GM23338 (cell line): ENCODE results near the gene PVALEF. TPM values are rescaled to one million over a fixed set of nuclear protein-coding genes. Genes with fewer than 3 reads are reported as not detected.

ENCODE experiments used
- ATAC-seq: fragments of 200-7000 bp; cut with Tn5 transposase; 3 replicates; pipeline ENCODE4 v1.9.1; 2020
- DNase-seq: peaks from one replicate; pipeline ENCODE4 v3.0.0-alpha.2; 2015; ENCODE audit warnings: low spot score
- H2AFZ ChIP-seq: fragments of 200-600 bp; sonication (generic); 2 replicates; pipeline ENCODE4 v1.8.0; 2016; ENCODE audit warnings: antibody characterized with exemption, mild to moderate bottlenecking, moderate library complexity
- H3F3A ChIP-seq: fragments of 200-600 bp; sonication (generic); replicated peaks from 2 replicates; pipeline ENCODE4 v1.8.0; 2017; ENCODE audit warnings: antibody characterized with exemption, mixed run types, low read depth
- H3K27ac ChIP-seq: fragments of 200-600 bp; sonication (generic); 2 replicates; pipeline ENCODE4 v1.6.1; 2016; ENCODE audit warnings: low read depth
- H3K27me3 ChIP-seq: fragments of 200-600 bp; sonication (generic); 2 replicates; pipeline ENCODE4 v1.8.0; 2016; ENCODE audit warnings: mild to moderate bottlenecking, mixed run types, moderate library complexity; ENCODE audit not compliant: insufficient read depth
- H3K36me3 ChIP-seq: fragments of 200-600 bp; sonication (generic); 2 replicates; pipeline ENCODE4 v1.8.0; 2016; ENCODE audit warnings: mild to moderate bottlenecking; ENCODE audit not compliant: insufficient read depth
- H3K4me1 ChIP-seq: fragments of 200-600 bp; sonication (generic); 2 replicates; pipeline ENCODE4 v1.8.0; 2016; ENCODE audit warnings: mild to moderate bottlenecking, moderate library complexity; ENCODE audit not compliant: insufficient read depth
- H3K4me2 ChIP-seq: fragments of 200-600 bp; sonication (generic); 2 replicates; pipeline ENCODE4 v1.7.1; 2017; ENCODE audit warnings: mixed run types
- H3K4me3 ChIP-seq: fragments of 200-600 bp; sonication (generic); 2 replicates; pipeline ENCODE4 v1.6.1; 2016; ENCODE audit warnings: mixed run types
- H3K79me2 ChIP-seq: fragments of 200-600 bp; sonication (generic); replicated peaks from 2 replicates; pipeline ENCODE4 v1.8.0; 2017; ENCODE audit warnings: mild to moderate bottlenecking; ENCODE audit not compliant: insufficient read depth
- H3K9me2 ChIP-seq: fragments of 200-600 bp; sonication (generic); 2 replicates; pipeline ENCODE4 v1.8.0; 2017; ENCODE audit not compliant: insufficient read depth
- H4K20me1 ChIP-seq: fragments of 200-600 bp; sonication (generic); replicated peaks from 2 replicates; pipeline ENCODE4 v1.8.0; 2017; ENCODE audit warnings: mild to moderate bottlenecking; ENCODE audit not compliant: insufficient read depth
- H3K27ac Mint-ChIP-seq: 2 replicates; pipeline ENCODE4 v1.8.0; 2020; ENCODE audit warnings: inconsistent platforms, mild to moderate bottlenecking, moderate library complexity, mixed read lengths
- H3K27me3 Mint-ChIP-seq: 3 replicates; pipeline ENCODE4 v1.8.0; 2022; ENCODE audit warnings: low read depth, mild to moderate bottlenecking, moderate library complexity, mixed read lengths, inconsistent platforms; ENCODE audit not compliant: insufficient read depth, poor library complexity
- H3K36me3 Mint-ChIP-seq: 3 replicates; pipeline ENCODE4 v1.8.0; 2021; ENCODE audit warnings: low read depth, mild to moderate bottlenecking, inconsistent platforms, moderate library complexity, mixed read lengths
- H3K4me1 Mint-ChIP-seq: 3 replicates; pipeline ENCODE4 v1.8.0; 2020; ENCODE audit warnings: mild to moderate bottlenecking, inconsistent platforms, mixed read lengths
- H3K4me3 Mint-ChIP-seq: 3 replicates; pipeline ENCODE4 v1.8.0; 2021; ENCODE audit warnings: moderate library complexity, mild to moderate bottlenecking, inconsistent platforms, mixed read lengths
- H3K9me3 Mint-ChIP-seq: 3 replicates; pipeline ENCODE4 v1.8.0; 2020; ENCODE audit warnings: moderate library complexity, mild to moderate bottlenecking, inconsistent platforms, mixed read lengths
- CREB1 ChIP-seq: fragments of 250-450 bp; sonication (Bioruptor Pico); IDR thresholded peaks from 2 replicates; pipeline ENCODE4 v1.5.0; 2020; ENCODE audit warnings: low read depth, mild to moderate bottlenecking, moderate library complexity
- CTCF ChIP-seq, 2 experiments: fragments of 200-600 bp in 1 of 2; sonication (generic) in 1 of 2; conservative IDR thresholded peaks; 2 replicates each; pipeline versions ENCODE4 v1.5.1 to v1.6.1; 2016 to 2017; ENCODE audit warnings: antibody characterized with exemption in 2 of 2, low read depth in 2 of 2, mild to moderate bottlenecking in 2 of 2, moderate library complexity in 1 of 2
- EZH2 ChIP-seq: fragments of 200-600 bp; sonication (generic); IDR thresholded peaks from one replicate; pipeline ENCODE4 v1.8.0; 2017; ENCODE audit warnings: antibody characterized with exemption, mild to moderate bottlenecking, low read depth; ENCODE audit not compliant: unreplicated experiment
- EZH2phosphoT487 ChIP-seq: fragments of 200-600 bp; sonication (generic); IDR thresholded peaks from one replicate; pipeline ENCODE4 v1.8.1; 2018; ENCODE audit warnings: antibody characterized with exemption; ENCODE audit not compliant: unreplicated experiment
- JUNB ChIP-seq: IDR thresholded peaks from one replicate; pipeline ENCODE4 v1.6.1; 2016; ENCODE audit warnings: antibody characterized with exemption; ENCODE audit not compliant: unreplicated experiment
- NANOG ChIP-seq: IDR thresholded peaks from 2 replicates; pipeline ENCODE4 v1.6.1; 2016; ENCODE audit warnings: antibody characterized with exemption, borderline replicate concordance
- POLR2AphosphoS5 ChIP-seq: IDR thresholded peaks from 2 replicates; pipeline ENCODE4 v1.6.1; 2016; ENCODE audit warnings: antibody characterized with exemption, low read depth
- STAT1 ChIP-seq: IDR thresholded peaks from one replicate; pipeline ENCODE4 v1.6.1; 2016; ENCODE audit warnings: antibody characterized with exemption; ENCODE audit not compliant: unreplicated experiment
- ZNF114 ChIP-seq: fragments of 250-450 bp; sonication (Bioruptor Pico); IDR thresholded peaks from 2 replicates; pipeline ENCODE4 v1.5.0; 2020; ENCODE audit warnings: mild to moderate bottlenecking, moderate library complexity
- ZNF331 ChIP-seq: fragments of 250-450 bp; sonication (Bioruptor Pico); IDR thresholded peaks from 2 replicates; pipeline ENCODE4 v1.5.0; 2020; ENCODE audit warnings: low read depth, mild to moderate bottlenecking, moderate library complexity
- ZNF462 ChIP-seq: fragments of 250-450 bp; sonication (Bioruptor Pico); IDR thresholded peaks from 2 replicates; pipeline ENCODE4 v1.5.0; 2020; ENCODE audit warnings: mild to moderate bottlenecking, moderate library complexity
- polyA plus RNA-seq: library from polyadenylated mRNA; unstranded; fragments of >200 nt; fragmentation: Nextera tagmentation; extraction: Ambion mirVana; gene quantifications from 2 replicates; pipeline ENCODE4 v1.2.1, GENCODE V29; 2016
- total RNA-seq: library from RNA; depleted of rRNA; stranded (reverse); fragments of >200 nt; shearing (Covaris generic); gene quantifications from 2 replicates; pipeline ENCODE4 v1.2.3, GENCODE V29; 2014
- TF ChIP-seq, protein P1 (sequence below): IDR thresholded peaks from 2 replicates; pipeline ENCODE4 v1.6.1; 2016; ENCODE audit warnings: antibody characterized with exemption
- TF ChIP-seq, protein P2 (sequence below): IDR thresholded peaks from one replicate; pipeline ENCODE4 v1.6.1; 2018; ENCODE audit warnings: antibody characterized with exemption; ENCODE audit not compliant: unreplicated experiment

PVALEF gene
- total and polyA plus RNA-seq, 2 experiments from 2014 or later, result not detected

- ATAC-seq (no peak), DNase-seq (no peak)
- H3K36me3 ChIP-seq, result no peaks in the 10 kb centered on the region
- Mint-ChIP-seq H3K4me3 (no peak overlapping the region), H3K9me3 (no peaks in the 10 kb centered on the region; the same call in 2 of the 3 replicates), H3K36me3 (no peaks in the 10 kb centered on the region; the same call in 2 of the 3 replicates), H3K4me1 (no peaks in the 10 kb centered on the region), H3K27me3 (peaks cover 5% of the 10 kb centered on the region), H3K27ac (no peak overlapping the region)
- no peak overlapping the region for H3K4me2 ChIP-seq
- H3F3A ChIP-seq, result no peaks in the 10 kb centered on the region; the same call in 1 of the 2 replicates
- peaks cover 19% of the 10 kb centered on the region for H3K79me2 ChIP-seq
- no peak overlapping the region for H3K4me3 ChIP-seq
- H3K4me1 ChIP-seq, result no peaks in the 10 kb centered on the region
- TF ChIP-seq STAT1 (no peak), CTCF (conservative IDR thresholded peaks at IDR 0.05; ENCODE audit: low read depth in 2 of 2) (no peak), NANOG (no peak), ZNF331 (no peak), CREB1 (CRISPR knock-in tag) (no peak), JUNB (no peak), EZH2phosphoT487 (no peak), ZNF114 (CRISPR knock-in tag) (no peak), POLR2AphosphoS5 (no peak), EZH2 (no peak), ZNF462 (no peak)
- TF ChIP-seq, protein P1, sequence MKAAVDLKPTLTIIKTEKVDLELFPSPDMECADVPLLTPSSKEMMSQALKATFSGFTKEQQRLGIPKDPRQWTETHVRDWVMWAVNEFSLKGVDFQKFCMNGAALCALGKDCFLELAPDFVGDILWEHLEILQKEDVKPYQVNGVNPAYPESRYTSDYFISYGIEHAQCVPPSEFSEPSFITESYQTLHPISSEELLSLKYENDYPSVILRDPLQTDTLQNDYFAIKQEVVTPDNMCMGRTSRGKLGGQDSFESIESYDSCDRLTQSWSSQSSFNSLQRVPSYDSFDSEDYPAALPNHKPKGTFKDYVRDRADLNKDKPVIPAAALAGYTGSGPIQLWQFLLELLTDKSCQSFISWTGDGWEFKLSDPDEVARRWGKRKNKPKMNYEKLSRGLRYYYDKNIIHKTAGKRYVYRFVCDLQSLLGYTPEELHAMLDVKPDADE, result no peak
- TF ChIP-seq, protein P2, sequence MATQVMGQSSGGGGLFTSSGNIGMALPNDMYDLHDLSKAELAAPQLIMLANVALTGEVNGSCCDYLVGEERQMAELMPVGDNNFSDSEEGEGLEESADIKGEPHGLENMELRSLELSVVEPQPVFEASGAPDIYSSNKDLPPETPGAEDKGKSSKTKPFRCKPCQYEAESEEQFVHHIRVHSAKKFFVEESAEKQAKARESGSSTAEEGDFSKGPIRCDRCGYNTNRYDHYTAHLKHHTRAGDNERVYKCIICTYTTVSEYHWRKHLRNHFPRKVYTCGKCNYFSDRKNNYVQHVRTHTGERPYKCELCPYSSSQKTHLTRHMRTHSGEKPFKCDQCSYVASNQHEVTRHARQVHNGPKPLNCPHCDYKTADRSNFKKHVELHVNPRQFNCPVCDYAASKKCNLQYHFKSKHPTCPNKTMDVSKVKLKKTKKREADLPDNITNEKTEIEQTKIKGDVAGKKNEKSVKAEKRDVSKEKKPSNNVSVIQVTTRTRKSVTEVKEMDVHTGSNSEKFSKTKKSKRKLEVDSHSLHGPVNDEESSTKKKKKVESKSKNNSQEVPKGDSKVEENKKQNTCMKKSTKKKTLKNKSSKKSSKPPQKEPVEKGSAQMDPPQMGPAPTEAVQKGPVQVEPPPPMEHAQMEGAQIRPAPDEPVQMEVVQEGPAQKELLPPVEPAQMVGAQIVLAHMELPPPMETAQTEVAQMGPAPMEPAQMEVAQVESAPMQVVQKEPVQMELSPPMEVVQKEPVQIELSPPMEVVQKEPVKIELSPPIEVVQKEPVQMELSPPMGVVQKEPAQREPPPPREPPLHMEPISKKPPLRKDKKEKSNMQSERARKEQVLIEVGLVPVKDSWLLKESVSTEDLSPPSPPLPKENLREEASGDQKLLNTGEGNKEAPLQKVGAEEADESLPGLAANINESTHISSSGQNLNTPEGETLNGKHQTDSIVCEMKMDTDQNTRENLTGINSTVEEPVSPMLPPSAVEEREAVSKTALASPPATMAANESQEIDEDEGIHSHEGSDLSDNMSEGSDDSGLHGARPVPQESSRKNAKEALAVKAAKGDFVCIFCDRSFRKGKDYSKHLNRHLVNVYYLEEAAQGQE, result no peak
- no peak overlapping the region for H3K27ac ChIP-seq
- no peaks in the 10 kb centered on the region for H3K9me2 ChIP-seq
- no peaks in the 10 kb centered on the region for H3K27me3 ChIP-seq
- no peak overlapping the region for H2AFZ ChIP-seq
- peaks cover 6% of the 10 kb centered on the region; the same call in 1 of the 2 replicates for H4K20me1 ChIP-seq
Observed at GRCh38 chr17:81210466-81210865, 45.2 kb downstream of the PVALEF start.
